ENCODE results near the gene LCK. TPM values are rescaled to one million over a fixed set of nuclear protein-coding genes. Genes with fewer than 3 reads are reported as not detected.

Gene LCK
- total and polyA plus RNA-seq, 2 of the 8 experiments (the other 6 are each of a cell fraction or from before 2014, with no cell fraction given): 75.3 to 122 TPM

DNA sequence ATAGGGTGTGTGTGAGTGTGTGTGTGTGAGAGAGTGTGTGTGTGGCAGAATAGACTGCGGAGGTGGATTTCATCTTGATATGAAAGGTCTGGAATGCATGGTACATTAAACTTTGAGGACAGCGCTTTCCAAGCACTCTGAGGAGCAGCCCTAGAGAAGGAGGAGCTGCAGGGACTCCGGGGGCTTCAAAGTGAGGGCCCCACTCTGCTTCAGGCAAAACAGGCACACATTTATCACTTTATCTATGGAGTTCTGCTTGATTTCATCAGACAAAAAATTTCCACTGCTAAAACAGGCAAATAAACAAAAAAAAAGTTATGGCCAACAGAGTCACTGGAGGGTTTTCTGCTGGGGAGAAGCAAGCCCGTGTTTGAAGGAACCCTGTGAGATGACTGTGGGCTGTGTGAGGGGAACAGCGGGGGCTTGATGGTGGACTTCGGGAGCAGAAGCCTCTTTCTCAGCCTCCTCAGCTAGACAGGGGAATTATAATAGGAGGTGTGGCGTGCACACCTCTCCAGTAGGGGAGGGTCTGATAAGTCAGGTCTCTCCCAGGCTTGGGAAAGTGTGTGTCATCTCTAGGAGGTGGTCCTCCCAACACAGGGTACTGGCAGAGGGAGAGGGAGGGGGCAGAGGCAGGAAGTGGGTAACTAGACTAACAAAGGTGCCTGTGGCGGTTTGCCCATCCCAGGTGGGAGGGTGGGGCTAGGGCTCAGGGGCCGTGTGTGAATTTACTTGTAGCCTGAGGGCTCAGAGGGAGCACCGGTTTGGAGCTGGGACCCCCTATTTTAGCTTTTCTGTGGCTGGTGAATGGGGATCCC is 22.5 kb downstream of the LCK start (continued):
- TF ChIP-seq SP4 (IDR thresholded peaks at IDR 0.05; ENCODE audit: low read length) (no peak), EGR1 (IDR thresholded peaks at IDR 0.05; ENCODE audit: borderline replicate concordance, low read depth, low read length) (no peak), SP1 (IDR thresholded peaks at IDR 0.05; ENCODE audit: low read depth, low read length) (no peak), TAF7 (optimal IDR thresholded peaks at IDR 0.05; ENCODE audit: borderline replicate concordance, low read depth, low read length) (no peak), CBX8 (IDR thresholded peaks at IDR 0.05; ENCODE audit: borderline replicate concordance, low read depth, low read length) (no peak), SRF (IDR thresholded peaks at IDR 0.05; ENCODE audit: low read depth, low read length) (no peak), BACH1 (IDR thresholded peaks at IDR 0.05; ENCODE audit: low read length) (no peak), RXRA (IDR thresholded peaks at IDR 0.05; ENCODE audit: insufficient read depth, low read depth, low read length) (no peak), ASH2L (IDR thresholded peaks at IDR 0.05; ENCODE audit: low read length) (no peak), SIN3A (conservative IDR thresholded peaks at IDR 0.05 in 1 of 2, IDR thresholded peaks at IDR 0.05 in 1 of 2; ENCODE audit: low read depth in 1 of 2, low read length in 2 of 2) (no peak), CREB1 (IDR thresholded peaks at IDR 0.05) (no peak), SIRT6 (IDR thresholded peaks at IDR 0.05; ENCODE audit: low read length) (no peak), HDAC2 (IDR thresholded peaks at IDR 0.05; ENCODE audit: borderline replicate concordance in 1 of 2, low read depth in 2 of 2, low read length in 2 of 2) (no peak), POLR2A (IDR thresholded peaks at IDR 0.05; ENCODE audit: control extremely low read depth in 1 of 2, low read depth in 2 of 2, low read length in 2 of 2) (peak in 1 of 2 experiments; percentile 67; a peak in 2 of 3 replicates), CTBP2 (IDR thresholded peaks at IDR 0.05; ENCODE audit: borderline replicate concordance, insufficient read depth, insufficient read length, low read length) (no peak), PHF8 (conservative IDR thresholded peaks at IDR 0.05; ENCODE audit: low read depth, low read length) (no peak), SIX5 (IDR thresholded peaks at IDR 0.05; ENCODE audit: low read depth, low read length) (no peak), BRCA1 (IDR thresholded peaks at IDR 0.05; ENCODE audit: low read depth, low read length) (no peak), SUZ12 (IDR thresholded peaks at IDR 0.05; ENCODE audit: low read length) (no peak)
- TF ChIP-seq, protein P1, sequence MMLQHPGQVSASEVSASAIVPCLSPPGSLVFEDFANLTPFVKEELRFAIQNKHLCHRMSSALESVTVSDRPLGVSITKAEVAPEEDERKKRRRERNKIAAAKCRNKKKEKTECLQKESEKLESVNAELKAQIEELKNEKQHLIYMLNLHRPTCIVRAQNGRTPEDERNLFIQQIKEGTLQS (IDR thresholded peaks at IDR 0.05; ENCODE audit: insufficient read depth, low read depth, low read length): no peak
- TF ChIP-seq, protein P2, sequence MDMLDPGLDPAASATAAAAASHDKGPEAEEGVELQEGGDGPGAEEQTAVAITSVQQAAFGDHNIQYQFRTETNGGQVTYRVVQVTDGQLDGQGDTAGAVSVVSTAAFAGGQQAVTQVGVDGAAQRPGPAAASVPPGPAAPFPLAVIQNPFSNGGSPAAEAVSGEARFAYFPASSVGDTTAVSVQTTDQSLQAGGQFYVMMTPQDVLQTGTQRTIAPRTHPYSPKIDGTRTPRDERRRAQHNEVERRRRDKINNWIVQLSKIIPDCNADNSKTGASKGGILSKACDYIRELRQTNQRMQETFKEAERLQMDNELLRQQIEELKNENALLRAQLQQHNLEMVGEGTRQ (IDR thresholded peaks at IDR 0.05; ENCODE audit: low read length): no peak
- TF ChIP-seq, protein P3, sequence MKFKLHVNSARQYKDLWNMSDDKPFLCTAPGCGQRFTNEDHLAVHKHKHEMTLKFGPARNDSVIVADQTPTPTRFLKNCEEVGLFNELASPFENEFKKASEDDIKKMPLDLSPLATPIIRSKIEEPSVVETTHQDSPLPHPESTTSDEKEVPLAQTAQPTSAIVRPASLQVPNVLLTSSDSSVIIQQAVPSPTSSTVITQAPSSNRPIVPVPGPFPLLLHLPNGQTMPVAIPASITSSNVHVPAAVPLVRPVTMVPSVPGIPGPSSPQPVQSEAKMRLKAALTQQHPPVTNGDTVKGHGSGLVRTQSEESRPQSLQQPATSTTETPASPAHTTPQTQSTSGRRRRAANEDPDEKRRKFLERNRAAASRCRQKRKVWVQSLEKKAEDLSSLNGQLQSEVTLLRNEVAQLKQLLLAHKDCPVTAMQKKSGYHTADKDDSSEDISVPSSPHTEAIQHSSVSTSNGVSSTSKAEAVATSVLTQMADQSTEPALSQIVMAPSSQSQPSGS (IDR thresholded peaks at IDR 0.05; ENCODE audit: low read length): no peak
